ENCODE data around the gene KCNK5. TPM values are rescaled to one million over a fixed set of nuclear protein-coding genes. Genes with fewer than 3 reads are reported as not detected.

The KCNK5 gene
- total and polyA plus RNA-seq, 7 donors, result 0.06 to 0.24 (median 0.10) TPM; not detected in 1

DNA sequence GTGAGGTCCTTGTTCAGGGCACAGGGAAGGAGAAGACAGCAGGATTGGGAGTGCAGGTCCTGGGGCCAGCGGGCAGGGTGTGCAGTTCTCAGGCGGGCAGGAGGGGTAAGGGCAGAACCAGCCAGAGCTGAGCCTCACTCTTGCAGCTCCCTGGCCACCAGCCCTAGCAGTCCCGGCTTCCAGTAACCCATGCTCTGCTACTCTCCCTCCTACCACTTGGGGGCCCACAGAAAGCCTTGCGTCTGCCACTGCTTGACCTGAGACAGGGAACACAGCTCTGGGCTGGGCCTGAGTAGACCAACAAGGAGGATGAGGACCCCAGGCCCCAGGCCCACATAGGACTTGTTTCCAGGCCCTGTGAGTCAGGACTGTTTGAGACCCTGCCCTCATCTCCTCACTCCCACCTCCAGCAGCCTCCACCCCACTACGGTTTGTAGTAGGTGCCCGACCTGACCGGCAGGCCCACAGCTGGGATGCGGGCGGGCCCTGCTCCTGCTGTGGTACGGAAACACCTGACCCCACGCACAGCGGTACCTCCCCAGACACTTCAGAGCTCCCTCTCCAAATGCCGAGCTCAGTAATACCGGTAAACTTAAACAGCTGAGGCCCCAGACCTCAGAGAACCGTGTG lies 39.2 kb downstream of the KCNK5 start:
- peak in 1 of 2 donors; percentile 33 for DNase-seq
- no peaks in the 10 kb centered on the region for H3K4me1 ChIP-seq

DNA sequence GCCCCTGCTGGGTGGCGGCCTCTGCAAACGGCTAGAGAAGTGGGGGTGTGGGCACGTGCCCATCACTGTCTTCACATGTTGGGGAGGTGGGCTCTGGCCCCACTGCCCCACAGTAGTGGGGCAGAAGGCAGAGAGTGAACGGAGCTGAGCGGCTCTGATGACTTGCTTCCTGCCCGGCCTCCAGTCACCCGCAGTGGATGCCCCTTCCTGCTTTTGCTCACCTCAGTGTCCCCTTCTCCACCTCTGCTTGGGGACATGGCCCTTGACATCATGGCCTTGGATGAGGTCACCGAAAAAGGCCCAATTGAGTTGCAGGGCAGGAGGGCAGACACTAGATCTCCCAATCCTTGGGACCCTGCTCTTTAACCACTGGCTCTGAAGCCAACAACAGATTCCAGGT lies 40.1 kb downstream of the KCNK5 start:
- WGBS, 3 donors, result 77 to 84% (median 79%) methylated on average over 8 of the region's 8 CpGs
- DNase-seq (no peak), ATAC-seq (no peak)
- intact Hi-C loops (cut with DNase I), result no loop called here
- H3K4me1 ChIP-seq, result no peaks in the 10 kb centered on the region
- H3K4me3 ChIP-seq, result no peak overlapping the region
- no peak overlapping the region for H3K27ac ChIP-seq
- TF ChIP-seq, protein P1, sequence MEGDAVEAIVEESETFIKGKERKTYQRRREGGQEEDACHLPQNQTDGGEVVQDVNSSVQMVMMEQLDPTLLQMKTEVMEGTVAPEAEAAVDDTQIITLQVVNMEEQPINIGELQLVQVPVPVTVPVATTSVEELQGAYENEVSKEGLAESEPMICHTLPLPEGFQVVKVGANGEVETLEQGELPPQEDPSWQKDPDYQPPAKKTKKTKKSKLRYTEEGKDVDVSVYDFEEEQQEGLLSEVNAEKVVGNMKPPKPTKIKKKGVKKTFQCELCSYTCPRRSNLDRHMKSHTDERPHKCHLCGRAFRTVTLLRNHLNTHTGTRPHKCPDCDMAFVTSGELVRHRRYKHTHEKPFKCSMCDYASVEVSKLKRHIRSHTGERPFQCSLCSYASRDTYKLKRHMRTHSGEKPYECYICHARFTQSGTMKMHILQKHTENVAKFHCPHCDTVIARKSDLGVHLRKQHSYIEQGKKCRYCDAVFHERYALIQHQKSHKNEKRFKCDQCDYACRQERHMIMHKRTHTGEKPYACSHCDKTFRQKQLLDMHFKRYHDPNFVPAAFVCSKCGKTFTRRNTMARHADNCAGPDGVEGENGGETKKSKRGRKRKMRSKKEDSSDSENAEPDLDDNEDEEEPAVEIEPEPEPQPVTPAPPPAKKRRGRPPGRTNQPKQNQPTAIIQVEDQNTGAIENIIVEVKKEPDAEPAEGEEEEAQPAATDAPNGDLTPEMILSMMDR (IDR thresholded peaks at IDR 0.05), result no peak
- no peaks in the 10 kb centered on the region for H3K36me3 ChIP-seq (ENCODE audit: insufficient read depth in 1 of 2, low read depth in 1 of 2)
- no peaks in the 10 kb centered on the region for H3K9me3 ChIP-seq
- no peaks in the 10 kb centered on the region for H3K27me3 ChIP-seq (ENCODE audit: insufficient read depth in 3 of 3, low read length in 2 of 3)

More for the DNA sequence above, 39.2 kb downstream of the KCNK5 start:
- Histone ChIP-seq H3K36me3 (ENCODE audit: insufficient read depth in 1 of 2, low read depth in 1 of 2) (no peaks in the 10 kb centered on the region), H3K27me3 (ENCODE audit: insufficient read depth in 3 of 3, low read length in 2 of 3) (no peaks in the 10 kb centered on the region), H3K4me3 (no peak overlapping the region), H3K27ac (no peak overlapping the region), H3K9me3 (no peaks in the 10 kb centered on the region)
- 64 to 78% (median 74%) methylated on average over 15 of the region's 15 CpGs for WGBS, 3 donors
- peak in 2 of 4 donors; percentile 32 to 57 for ATAC-seq
- TF ChIP-seq, protein P1 (IDR thresholded peaks at IDR 0.05), result peak; percentile 30
- intact Hi-C loops (cut with DNase I), result no loop called here

DNA sequence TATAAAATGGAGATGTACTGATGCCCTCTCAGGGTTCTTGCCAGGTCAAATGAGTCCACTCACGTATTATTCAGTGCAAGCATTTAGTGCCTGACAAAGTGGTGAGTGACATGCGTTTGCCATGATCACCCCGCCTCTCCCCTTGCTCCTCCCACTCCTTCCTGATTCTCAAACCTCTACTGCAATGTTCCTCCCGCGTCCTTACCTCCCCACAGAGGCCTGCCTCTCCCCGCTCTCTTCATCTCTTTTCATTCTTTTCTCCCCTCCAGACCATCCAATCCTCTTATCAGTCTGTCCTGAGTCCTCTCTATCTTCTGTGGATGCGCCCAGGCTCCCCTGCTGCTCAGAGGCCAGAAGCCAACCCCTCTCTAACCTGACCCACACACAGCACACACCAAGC lies 40.7 kb downstream of the KCNK5 start:
- no peak for ATAC-seq
- Histone ChIP-seq H3K4me1 (no peaks in the 10 kb centered on the region), H3K27ac (no peak overlapping the region), H3K9me3 (no peaks in the 10 kb centered on the region), H3K4me3 (no peak overlapping the region), H3K36me3 (ENCODE audit: insufficient read depth in 1 of 2, low read depth in 1 of 2) (no peaks in the 10 kb centered on the region), H3K27me3 (ENCODE audit: insufficient read depth in 3 of 3, low read length in 2 of 3) (no peaks in the 10 kb centered on the region)
- TF ChIP-seq, protein P1 (IDR thresholded peaks at IDR 0.05), result no peak
- WGBS, 3 donors, result 62 to 73% (median 69%) methylated on average over 7 of the region's 7 CpGs
- DNase-seq, result no peak
- intact Hi-C loops (cut with DNase I), result no loop called here

DNA sequence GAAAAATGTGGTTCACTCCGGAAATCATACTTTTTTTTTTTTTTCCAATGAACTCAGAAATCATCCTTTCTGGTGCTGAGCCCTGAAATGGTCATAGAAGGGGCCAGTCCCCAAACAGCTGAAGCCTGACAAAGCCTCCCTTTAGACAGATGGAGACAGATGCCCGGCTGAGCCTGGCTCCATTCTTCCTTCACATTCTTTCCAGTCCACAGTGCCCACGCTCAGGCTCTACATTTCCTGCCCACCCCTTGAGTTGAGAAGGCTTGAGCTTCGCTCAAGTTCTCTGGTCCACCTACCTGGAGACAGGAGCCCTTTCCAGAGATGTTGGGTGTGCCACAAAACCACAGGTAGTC lies 41.2 kb downstream of the KCNK5 start:
- intact Hi-C loops (cut with DNase I), result no loop called here

More for the DNA sequence above, 41.2 kb downstream of the KCNK5 start:
- no peak overlapping the region for H3K27ac ChIP-seq
- no peak overlapping the region for H3K4me3 ChIP-seq
- H3K27me3 ChIP-seq (ENCODE audit: insufficient read depth in 3 of 3, low read length in 2 of 3), result no peaks in the 10 kb centered on the region
- no peaks in the 10 kb centered on the region for H3K9me3 ChIP-seq
- H3K36me3 ChIP-seq (ENCODE audit: insufficient read depth in 1 of 2, low read depth in 1 of 2), result no peaks in the 10 kb centered on the region
- ATAC-seq, result no peak
- H3K4me1 ChIP-seq, result no peaks in the 10 kb centered on the region
- 48 to 56% (median 55%) methylated on average over 4 of the region's 4 CpGs for WGBS, 3 donors
- TF ChIP-seq, protein P1 (IDR thresholded peaks at IDR 0.05), result no peak
- DNase-seq, result no peak

Measured in psoas muscle (tissue), 8 donors.